H1 (cell line): ENCODE results near the gene PLEK. TPM values are rescaled to one million over a fixed set of nuclear protein-coding genes. Genes with fewer than 3 reads are reported as not detected.

Experiments
- HDAC2 ChIP-seq, 2 experiments: fragments of 300-600 bp in 1 of 2; sonication (generic) in 1 of 2; IDR thresholded peaks; 2 replicates each; pipeline ENCODE4 v1.6.1; 2011 to 2012; ENCODE audit warnings: low read depth in 2 of 2, low read length in 2 of 2, mild to moderate bottlenecking in 2 of 2, moderate library complexity in 2 of 2, borderline replicate concordance in 1 of 2, inconsistent platforms in 1 of 2
- JUN ChIP-seq: IDR thresholded peaks from 2 replicates; pipeline ENCODE4 v1.6.1; 2011; ENCODE audit warnings: low read depth, mild to moderate bottlenecking, improper control_type of control experiment, low read length
- SP2 ChIP-seq: IDR thresholded peaks from 2 replicates; pipeline ENCODE4 v1.6.1; 2012; ENCODE audit warnings: mild to moderate bottlenecking, low read length, inconsistent platforms
- TCF12 ChIP-seq: IDR thresholded peaks from 2 replicates; pipeline ENCODE4 v1.6.1; 2011; ENCODE audit warnings: low read depth, mild to moderate bottlenecking, low read length
- polyA plus RNA-seq, 7 experiments: library from polyadenylated mRNA; depleted of rRNA in 3 of 7; stranded (reverse) in 5 of 7; unstranded in 2 of 7; fragments of >200 nt in 5 of 7; fragments of 200-250 nt in 2 of 7; gene quantifications; 1 replicate in 5 of 7; 2 replicates in 1 of 7; 4 replicates in 1 of 7; pipeline versions ENCODE4 v1.2.1 to v1.2.3, GENCODE V29; 2011 to 2013; ENCODE audit warnings: missing spikeins in 2 of 7, mixed read lengths in 2 of 7
- total RNA-seq: library from RNA; stranded (reverse); fragmentation: NEBNext Ultra II Directional; extraction: Animal tissue kit (Norgen Biotek cat#: 25700); gene quantifications from 2 replicates; pipeline ENCODE4 v1.2.1, GENCODE V29; 2021

PLEK gene
- total and polyA plus RNA-seq, 2 of the 8 experiments (the other 6 are each of a cell fraction or from before 2014, with no cell fraction given): not detected

GRCh38 chr2:68416081-68416675 is 51.1 kb downstream of the PLEK start (continued):
- TF ChIP-seq TCF12: no peak
- TF ChIP-seq SP2: no peak
- TF ChIP-seq HDAC2 (IDR thresholded peaks at IDR 0.05; ENCODE audit: borderline replicate concordance in 1 of 2, low read depth in 2 of 2, low read length in 2 of 2): no peak
- no peak for TF ChIP-seq JUN
